GF-D8 (cell line): ENCODE data around the gene LY6G6D.

Experiments used
- DNase-seq: peaks from one replicate; lab custom pipeline; 2025; lab: John Stamatoyannopoulos, UW

Gene LY6G6D

GRCh38 chr6:31720196-31720770 lies 5.1 kb downstream of the LY6G6D start:
- no peak for DNase-seq

GRCh38 chr6:31721351-31722020 lies 6.3 kb downstream of the LY6G6D start, which contains the start of gene LY6G6C:
TSS of gene LY6G6C (minus strand) at chr6:31721746. CDS start at chr6:31721679, 67 bp downstream.
- DNase-seq = no peak

DNA sequence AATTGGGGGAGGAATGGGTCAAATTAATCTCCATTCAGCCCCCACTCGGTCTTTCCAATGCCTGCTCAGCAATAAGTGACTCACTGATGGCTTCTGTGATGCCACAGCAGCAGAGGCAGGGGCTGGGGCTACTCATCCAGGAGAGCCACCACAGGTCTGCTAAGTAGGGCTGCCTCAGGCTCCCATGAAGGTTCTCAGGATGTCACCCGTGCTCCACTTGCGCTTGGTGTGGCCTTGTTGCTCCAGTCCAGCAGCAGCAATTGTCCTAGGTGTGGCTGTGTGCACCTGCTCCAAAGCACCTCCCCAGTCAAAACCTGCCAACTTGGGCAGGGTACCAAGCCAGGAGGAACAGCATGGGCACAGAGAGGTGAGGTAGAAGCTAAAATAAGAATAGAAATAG lies 7.0 kb downstream of the LY6G6D start:
- DNase-seq = no peak

- peak; percentile 15 for DNase-seq
Measured at GRCh38 chr6:31723245-31723979, 8.3 kb downstream of the LY6G6D start, which contains the start of gene MPIG6B. TSS of gene MPIG6B (plus strand) at chr6:31723373. CDS start at chr6:31723384, 11 bp downstream.

DNA sequence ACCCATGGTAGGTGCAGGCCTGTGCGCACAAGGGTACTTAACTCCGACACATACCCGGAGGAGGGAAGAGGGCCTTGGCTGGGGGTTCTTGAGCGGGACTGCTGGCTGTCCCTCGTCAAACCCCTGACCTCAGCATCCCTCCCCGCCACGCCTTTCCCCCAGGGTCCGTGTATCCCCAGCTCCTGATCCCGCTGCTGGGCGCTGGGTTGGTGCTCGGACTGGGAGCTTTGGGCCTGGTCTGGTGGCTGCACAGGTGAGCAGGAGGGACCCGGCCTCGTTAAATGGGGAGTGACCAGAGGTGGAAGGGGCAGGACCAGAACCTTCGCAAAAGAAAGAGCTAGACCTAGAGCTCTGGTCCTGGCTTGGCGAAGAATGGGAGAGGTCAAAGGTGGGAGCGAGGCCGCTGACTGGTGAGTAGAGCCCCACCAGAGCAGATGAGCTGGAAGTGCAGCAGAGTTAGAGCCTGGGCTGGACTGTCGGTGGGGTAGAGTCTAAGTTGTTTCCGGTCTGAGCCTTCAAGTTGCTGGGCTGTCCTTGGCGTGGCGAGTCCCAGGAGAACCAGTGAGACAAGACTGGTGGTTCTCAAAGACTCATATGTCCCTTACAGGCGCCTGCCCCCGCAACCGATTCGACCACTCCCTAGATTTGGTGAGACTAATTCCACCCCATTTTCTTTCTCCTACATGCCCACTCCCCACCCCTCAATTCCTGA lies 9.0 kb downstream of the LY6G6D start:
- DNase-seq = no peak

- peak; percentile 83 for DNase-seq
Measured at GRCh38 chr6:31725502-31726350, 10.6 kb downstream of the LY6G6D start.

GRCh38 chr6:31727034-31727716 lies 12.0 kb downstream of the LY6G6D start:
- no peak for DNase-seq

DNA sequence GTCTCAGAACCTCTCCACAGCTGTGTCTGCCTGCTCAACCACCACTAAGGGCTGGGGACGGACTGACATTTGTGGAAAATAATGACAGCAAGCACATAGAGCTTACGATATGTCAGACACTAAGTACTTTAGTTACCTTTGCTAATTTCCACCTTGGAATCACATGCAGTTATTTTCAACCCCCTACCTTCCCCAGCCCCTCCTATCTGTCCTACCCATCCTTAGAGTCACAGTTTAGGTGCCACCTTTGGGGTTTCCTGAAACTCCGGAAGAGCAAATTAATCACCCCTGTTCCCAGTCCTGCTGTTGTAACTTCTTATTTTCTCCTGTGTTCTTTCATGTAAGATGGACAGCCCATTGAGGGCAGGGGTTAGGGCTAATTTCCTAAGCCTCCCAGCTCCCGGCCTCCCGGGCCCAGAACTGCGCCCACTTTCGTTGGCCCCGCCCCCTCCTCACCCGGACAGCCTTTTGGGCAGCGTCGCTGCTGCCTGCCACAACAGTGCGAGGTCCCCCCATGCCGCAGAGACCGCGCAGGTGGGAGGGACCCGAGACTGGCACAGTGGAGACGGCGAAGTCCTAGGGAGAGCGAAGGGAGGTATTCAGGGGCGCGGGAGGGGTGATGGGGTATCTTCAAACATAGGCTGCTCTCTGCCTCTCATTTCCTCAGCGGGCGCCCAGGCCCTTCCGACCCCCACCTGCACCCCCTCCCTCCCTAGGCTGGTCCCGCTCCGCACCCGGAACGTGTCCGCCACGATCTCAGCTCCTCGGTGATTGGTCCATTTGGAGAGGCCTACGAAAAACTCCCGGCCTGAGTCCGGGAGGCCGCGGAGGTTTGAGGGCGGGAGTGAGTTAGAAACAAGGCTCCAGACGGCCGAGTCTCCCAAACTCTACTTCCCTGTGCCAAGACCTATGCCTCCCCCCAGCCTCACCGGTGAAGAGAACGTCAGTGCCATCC lies 12.8 kb downstream of the LY6G6D start:
- DNase-seq = peak; percentile 87

- no peak for DNase-seq
Measured at GRCh38 chr6:31728767-31729514, 13.8 kb downstream of the LY6G6D start, which contains the start of gene DDAH2. TSS of gene DDAH2 (minus strand) at chr6:31729299. CDS start at chr6:31729161, 138 bp downstream.

- peak; percentile 33 for DNase-seq
Measured at GRCh38 chr6:31729515-31729978, 14.4 kb downstream of the LY6G6D start.

DNA sequence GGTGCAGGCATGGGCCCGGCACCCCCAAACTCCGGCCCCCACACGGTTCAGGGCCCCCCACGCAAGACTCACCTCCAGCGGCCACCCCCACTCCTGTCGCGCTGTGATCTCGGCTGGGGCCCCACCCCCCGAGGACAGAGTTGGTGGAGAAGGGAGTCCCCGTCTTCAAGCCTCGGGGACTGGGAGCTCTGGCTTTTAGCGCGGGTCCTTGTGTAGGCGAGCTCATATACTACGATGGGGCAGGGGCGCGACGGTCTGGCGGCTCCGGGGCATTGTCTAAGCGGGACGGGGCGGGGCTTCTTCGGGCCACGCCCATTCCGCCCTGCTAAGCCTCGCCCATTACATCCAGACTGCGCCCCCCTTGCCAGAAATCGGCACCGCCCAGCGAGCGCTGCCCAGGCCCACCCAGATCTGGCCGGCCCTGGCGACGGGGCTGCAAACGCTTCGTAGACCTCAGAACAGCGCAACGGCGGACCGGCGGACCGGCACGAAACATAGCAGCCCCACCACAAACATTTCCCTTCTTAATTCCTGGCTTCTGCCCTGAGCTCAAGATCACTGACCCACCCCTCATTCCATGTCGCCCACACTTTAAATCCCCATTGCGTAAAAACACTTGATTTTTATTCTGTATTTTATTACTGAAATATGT lies 15.0 kb downstream of the LY6G6D start:
- DNase-seq = no peak

DNA sequence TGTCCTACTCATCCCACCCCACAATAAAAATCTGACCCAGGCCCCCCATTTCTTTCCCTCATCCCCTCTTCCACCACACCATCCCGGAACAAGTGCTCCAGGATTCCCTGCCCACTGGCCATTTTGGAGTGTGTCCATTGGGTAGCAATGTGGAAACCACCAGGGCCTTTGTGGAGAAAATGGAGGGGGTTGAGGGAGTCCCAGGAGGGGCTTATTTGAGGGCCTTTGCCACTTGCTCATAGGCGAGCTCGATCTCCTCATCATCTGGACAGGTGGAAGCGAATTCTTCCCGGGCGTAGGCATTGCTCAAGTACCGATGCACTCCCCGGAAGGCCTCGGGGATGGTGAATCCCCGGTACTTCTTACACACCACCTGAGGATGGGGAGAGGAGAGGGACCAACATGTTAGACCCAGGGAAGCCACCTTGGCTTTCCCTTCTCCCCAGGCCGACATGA lies 15.5 kb downstream of the LY6G6D start:
- DNase-seq = no peak

DNA sequence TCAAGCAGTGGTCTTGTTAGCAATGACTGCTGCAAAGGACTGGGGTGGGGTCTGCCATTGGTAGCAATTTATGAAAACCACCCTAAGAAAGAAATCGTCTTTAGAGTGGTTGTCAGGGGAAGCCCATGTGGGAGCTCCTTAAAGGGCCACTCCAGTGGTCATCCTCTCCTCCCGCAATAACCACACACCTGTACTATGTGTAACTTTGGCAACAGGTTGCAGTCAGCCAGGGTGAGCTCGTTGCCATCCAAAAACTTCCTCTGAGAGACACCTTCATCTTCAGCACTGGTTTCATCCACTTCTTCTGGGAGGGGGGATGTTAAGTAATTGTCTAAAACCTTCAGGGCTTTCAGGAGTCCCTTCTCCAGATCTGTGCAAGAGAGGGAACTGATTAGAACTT lies 16.9 kb downstream of the LY6G6D start:
- DNase-seq = no peak

DNA sequence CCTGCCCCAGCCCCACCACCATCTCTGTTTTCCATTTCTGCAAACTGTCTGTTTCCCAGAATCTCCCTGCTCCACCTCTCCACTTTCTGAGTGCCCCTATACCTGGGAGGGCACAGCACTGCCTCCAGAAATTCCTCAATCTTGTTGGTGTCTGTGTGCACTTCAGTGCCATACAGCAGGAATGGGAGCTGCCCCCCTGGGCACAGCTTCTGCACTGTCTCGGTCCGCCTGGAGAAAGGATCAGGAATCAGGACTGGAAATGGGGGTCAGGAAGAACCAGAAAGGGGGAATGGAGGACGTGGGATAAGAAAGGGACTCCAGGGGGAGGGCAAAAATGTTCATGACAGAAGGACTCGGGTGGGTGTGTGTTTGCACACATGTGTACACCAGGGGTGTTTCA lies 18.6 kb downstream of the LY6G6D start:
- no peak for DNase-seq

DNA sequence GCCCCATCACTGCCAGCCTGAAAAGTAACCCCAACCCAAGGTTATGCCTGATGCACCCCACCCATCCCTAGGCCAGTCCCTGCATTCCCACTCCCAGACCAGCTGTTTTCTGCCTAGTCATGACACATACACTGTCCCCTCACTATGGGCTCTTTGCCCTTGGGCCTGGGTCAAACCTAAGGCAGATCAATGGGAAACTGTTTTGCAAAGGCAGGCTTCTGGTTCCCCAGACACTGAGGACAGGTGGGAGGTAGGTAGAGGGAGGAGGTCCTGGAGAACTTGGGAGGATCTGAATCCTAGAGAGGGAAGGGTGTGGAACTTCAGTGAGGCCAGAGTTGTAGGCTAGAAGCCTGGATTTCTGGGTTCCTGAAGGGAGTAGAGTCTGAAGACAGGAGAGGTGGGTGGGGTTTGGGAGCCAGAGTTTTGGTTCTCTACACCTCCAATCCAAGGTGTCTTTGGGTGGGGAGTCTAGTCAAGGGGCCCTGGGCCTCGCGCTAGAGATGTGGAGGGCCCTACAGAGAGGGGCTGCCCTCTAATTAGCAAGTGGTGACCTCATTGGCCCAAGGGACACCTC lies 19.2 kb downstream of the LY6G6D start:
- DNase-seq = no peak

DNA sequence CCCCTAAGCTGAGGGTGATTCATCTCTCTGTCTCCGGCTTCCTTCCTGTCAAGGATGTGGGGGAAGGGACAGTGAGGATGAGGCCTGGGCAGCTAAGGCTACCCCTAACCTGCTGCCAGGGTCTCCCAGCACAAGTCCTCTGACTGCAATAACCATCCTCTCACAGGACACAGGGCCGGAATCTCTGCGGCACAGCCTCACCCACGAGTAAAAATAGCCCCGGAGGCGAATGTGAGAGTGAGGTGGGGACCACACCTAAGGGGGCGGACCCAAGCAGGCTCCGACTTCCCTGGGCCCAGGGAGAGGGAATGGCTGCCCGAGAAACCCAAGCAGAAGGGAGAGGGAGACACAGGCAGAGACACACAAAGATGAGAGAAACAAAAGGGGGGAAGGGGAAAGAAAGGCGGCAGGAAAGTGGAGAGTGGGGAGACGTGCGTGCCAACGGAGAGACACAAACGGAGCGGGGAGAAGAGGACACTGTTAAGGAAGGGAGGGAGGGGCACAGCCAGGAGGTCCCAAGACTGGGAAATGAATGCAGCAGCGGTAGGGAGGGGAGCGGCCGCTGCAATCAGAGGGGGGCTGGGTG lies 19.8 kb downstream of the LY6G6D start:
- DNase-seq = peak; percentile 52

DNA sequence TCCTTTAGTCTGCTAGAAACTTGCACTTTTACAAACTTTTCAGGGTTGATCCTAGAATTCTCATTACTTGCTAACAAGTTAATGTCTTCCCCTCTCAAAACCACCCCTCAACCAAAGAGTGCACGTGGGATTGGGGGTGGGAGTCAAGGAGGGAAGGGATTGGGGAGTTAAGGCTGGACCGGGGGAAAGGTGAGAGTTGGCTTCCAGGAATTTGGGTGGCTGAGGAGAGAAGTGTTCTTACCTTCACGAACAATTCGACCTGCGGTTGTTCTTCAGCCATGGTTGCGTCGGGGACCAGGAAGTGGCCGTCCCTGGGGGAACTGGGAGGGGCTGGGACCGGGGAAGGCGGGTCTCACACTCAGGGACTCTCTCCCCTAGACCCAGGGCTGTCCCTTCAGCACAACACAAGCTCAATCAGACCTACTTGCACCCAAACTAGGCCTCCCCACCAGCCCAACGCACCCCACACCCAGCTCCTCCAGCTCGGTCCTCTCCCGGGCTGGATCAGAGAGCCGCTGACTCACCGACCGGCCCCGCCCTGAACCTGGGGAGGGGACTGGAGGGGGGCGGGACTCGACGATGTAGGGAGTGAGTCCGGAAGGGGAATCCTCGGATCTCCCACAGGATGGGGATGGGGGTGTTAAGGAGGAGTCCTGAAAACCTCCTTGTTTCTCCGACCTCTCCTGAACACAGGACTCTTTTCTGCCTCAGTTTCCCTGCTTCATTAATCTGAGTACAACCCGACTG lies 21.0 kb downstream of the LY6G6D start, which contains the start of gene CLIC1:
Gene CLIC1, minus strand, starts transcription at position 510 of the 747 bp plus-strand sequence. Its CDS starts 230 bp downstream, at position 280.
- DNase-seq = peak; percentile 81
